GM19025 (cell line): ENCODE results near the gene PLD6.
"Not testable (repeated sequence)": the region's sequence is repeated elsewhere in the genome, so short reads cannot be mapped to it uniquely, and the experiment has no call there.

Experiments used
- ATAC-seq: cut with Tn5 transposase; IDR thresholded peaks from one replicate; pipeline ENCODE4 v1.9.1; 2021; ENCODE audit warnings: mild to moderate bottlenecking, low read depth, moderate library complexity; ENCODE audit not compliant: unreplicated experiment

Gene PLD6

DNA sequence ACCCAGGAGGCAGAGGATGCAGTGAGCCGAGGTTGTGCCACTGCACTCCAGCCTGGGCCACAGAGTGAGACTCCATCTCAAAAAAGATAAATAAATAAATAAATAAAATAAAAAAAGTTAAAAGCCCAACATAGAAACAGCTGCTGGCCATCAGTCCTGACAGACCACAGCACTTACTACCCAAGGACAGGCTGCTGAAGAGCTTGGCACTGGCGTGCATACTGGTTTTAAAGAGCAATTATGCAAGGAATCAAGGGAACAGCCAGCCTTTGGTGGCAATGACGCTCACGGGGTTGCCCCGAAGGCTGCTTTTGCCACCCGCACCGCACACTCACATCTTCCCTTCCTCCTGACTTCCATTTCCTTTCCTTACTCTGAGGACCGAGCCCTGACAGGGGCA lies 4.2 kb downstream of the PLD6 start:
- ATAC-seq, result no peak

DNA sequence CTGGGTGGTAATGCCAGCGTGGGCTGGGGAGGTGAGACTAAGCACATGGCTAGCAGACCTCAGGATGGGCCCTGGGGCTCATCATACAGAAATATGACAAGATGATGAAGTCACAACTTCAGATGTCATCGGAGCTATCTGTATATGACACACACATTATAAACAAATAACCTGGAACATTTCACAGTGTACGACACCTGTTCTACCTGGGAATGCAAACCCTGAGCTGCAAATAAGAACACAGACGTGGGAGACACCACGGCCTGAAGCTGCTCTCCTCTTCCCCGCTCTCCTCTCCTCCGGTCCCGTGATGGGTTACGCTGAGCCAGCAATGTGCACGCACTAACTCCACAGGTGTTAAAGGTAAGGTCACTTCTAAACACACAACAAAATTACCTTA lies 4.9 kb downstream of the PLD6 start:
- no peak for ATAC-seq

DNA sequence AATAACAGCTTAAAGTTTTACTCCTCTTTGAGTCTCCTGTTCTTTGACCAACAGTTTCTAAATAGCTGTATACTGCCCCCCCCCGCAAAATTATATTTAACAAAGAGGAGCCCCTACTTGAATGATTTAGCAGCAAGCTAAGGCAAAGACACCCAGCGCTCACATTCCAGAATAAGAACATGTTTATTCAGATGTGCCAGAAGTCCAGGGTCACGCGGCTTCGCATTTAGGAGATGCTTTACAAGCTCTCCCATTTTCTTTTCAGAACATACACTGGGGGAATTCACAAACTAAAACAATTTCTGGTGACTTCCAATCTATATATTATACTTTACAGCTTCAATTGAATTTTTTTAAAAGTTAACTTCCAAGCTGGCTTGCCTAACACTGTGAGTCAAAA lies 5.3 kb downstream of the PLD6 start:
- no peak for ATAC-seq

DNA sequence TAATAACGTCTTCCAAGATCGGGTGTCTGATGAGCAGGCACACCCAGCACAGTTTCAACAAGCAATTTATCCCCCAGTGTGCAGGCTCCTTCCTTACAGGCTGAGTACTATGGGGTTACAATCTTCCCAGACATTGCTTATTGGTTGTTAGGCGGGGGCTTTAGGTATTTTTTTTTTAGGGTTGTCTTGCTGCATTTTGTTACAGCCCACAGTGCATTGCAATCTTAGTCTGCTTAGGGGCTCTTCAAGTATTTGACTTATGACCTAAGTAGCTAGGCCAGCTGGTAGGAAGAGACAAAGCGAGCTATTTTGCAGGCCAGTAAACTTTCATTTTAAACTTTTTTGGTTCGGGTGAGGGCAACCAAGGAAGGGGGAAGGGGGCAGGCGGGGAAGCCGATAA lies 5.8 kb downstream of the PLD6 start:
- no peak for ATAC-seq

DNA sequence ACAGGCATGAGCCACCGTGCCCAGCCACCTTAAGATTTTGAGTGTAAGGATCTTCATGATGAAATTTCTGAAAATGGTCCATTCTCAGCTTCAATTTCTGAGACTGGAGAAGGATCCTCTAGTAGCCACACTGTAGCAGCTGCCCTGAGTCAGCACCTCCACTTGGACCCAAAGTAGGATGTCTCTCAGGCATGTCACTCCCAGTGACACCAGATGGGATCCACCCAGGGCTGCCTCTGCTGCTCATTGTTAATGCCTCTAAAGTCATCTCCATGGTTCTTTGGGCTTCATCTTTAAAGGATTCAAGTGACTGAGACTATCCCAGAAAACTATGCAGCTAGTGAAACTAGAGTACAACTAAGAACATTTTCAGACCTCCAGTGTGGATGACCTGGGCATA lies 7.9 kb downstream of the PLD6 start:
- ATAC-seq, result no peak

DNA sequence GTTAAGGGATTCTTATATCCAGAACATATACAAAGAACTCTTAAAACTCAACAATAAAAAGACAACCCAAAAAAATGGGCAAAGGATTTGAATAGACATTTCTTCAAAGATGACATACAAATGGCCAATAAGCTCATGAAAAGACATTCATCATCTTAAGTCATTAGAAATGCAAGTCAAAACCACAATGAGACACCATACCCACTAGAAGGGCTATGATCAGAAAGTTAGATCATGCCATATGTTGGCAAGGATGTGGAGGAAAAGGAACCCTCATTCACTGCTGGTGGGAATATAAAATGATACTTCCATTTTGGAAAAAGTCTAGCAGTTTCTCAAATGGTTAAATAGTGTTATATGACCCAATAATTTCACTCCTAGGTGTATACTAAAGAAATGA lies 9.4 kb downstream of the PLD6 start:
- ATAC-seq, result no peak

DNA sequence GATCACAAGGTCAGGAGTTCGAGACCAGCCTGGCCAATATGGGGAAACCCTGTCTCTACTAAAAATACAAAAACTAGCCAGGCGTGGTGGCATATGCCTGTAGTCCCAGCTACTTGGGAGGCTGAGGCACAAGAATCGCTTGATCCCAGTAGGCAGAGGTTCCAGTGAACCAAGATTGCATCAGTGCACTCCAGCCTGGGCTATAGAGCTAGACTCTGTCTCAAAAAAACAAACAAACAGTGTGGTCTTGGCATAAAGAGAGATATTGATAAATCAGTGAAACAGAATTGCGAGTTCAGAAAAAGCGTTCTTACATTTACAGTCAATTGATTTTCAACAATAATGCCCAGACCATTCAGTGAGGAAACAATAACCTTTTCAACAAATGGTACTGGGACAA lies 10.7 kb downstream of the PLD6 start:
- not testable (repeated sequence) for ATAC-seq

DNA sequence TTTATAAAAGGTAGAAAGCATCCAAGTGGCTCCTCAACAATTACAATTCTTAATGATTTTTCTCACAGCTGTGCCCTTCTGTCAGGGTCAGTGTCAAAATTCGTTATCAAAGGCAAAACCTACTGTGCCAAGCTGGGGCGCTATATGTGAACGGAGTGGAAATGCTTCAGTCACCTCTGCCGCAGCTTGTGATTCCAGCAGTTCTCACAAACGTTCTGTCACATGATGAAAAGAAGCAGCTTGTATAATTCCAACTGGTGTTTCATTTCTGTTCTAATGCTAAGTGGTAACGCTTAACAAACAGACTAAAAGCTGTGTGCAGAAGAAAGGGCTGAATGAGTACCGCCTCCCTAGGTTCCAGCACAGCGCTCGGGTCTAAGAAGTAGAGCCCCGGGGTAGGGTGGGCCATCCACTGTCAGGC lies 14.2 kb downstream of the PLD6 start:
- ATAC-seq, result no peak

DNA sequence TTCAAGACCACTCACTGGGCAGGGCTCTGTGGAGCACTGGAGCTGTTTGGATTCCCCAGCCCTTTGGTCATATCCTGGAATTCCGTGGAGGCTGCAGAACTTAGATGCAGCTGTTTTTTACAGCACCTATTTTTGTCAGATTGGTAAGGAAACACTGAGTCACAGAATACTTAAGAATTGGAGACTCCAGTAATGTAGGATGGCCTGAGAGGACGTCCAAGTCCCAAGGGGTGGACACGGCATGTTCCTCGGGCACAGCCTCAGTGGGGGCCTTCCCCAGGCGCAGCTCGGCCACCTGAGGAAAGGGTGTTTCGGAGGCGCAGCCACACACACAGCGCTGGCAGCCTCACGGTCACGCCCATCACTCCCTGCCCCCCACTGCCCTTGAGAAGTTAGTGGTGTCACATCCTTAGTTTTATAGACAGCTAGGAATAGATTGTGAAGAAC lies 14.8 kb downstream of the PLD6 start:
- ATAC-seq, result no peak

DNA sequence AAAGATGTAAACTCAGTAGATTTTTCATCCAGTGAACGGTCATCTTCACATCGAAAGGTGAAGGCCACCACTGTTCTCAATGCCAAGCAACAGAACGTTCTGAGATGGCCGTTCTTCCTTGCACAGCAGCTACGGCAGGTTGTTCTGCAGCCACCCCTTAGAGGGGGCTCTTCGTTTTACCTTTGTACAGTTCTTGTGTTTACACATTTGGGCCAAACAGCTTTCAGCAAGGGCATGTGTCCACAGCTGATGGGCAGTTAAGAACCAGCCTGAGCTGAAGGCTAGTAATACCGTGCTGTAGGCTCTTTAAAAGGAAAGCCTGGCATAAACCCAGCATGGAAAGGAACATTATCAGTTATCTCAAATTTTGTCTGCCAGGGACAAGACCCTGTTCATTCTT lies 15.9 kb downstream of the PLD6 start:
- no peak for ATAC-seq

DNA sequence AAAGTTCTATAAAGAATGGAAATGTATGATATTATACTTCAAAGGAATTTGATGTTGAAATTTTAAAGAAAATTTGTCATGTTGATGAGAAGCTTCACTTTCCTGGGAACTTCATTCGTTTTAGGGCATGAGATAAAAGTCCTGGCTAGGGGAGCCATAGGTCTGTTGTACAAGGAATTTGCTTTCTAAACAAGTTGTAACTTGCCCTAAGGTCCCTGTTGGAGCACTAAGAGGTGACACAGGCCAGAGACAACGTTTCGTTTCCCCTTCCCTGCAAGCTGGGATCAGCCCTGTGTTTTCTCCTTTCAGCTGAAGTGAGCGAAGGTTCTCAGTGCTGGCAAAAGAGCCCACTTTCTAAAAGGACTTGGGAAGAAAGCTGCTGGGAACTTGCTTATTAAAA lies 16.6 kb downstream of the PLD6 start:
- no peak for ATAC-seq

DNA sequence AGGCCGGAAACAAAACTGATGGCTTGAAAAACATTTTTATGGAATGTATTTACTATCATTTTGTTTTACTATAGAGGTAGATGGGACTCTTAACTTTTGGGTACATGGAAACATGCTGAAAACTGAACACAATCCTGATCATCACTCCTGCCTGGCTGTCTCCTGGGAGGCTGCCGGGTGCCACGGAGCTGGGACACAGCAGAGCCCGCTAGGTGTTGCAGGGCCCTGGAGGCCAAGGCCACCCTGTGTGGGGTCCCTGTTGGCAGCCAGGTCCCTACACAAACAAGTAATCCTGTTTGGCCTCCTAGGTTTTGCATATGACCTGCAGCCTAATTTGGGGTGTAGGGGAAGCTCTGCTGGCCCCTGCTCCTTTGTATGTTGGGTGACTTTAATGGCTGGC lies 17.5 kb downstream of the PLD6 start:
- ATAC-seq, result no peak

DNA sequence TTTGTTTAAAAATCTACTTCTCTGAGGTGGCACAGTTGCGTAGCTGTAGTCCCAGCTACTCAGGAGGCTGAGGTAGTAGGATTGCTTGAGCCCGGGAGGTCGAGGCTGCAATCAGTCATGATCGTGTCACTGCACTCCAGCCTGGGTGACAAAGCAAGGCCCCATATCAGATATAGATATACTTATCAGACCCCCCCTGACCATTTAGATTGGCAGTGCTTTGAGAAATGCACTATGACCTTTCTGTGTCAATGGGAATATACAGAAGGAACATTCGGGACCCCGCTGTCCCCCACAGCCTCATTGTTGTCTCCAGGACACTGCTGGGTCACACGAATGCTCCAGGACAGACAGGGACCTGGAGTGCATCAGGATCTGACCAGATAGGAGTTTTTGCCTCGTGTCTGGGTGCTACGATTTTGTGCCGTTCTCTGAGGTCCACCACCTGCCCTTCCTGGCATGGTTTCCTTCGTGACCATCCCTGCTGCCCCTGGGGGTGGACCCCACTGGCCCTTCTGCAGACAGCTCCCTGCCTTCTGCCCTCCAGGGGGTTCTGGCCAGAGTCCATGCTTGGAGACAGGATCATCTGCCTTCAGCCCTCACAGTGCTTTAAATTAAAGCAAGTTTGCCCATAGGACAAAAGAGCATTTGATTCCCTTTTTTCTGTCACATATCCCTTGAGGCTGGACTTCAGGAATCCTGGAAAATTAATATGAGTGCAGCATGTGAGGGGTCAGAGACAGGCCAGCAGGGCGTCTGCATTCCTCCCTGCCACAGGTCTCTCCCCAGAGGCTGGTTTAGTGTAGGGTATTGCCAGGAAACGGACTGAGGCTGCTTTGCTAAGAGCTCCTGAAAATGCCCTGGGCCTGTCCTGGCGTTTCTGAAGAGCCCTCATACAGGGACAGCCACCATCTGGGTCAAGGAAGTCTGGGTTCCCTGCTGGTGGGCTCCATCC lies 19.3 kb downstream of the PLD6 start:
- ATAC-seq, result no peak

DNA sequence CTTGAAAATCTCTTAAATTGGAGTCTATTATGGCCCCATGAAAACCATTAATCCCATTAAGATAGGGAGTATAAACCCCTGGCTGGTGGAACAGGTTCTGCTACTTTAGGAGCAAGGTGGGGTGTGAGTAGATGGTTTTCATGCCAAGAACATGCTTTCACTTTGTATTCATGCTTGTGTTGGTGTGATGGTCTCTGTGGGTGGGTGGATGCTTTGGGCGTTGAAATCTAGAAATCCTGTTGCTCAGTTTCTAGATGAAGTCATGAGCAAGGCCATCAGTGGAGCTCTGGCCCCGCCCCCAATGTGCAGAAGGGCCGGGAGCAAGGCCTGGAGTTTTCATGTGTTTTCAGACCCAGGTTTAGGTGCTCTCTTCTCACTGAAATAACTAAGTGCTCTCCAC lies 20.1 kb downstream of the PLD6 start:
- no peak for ATAC-seq

DNA sequence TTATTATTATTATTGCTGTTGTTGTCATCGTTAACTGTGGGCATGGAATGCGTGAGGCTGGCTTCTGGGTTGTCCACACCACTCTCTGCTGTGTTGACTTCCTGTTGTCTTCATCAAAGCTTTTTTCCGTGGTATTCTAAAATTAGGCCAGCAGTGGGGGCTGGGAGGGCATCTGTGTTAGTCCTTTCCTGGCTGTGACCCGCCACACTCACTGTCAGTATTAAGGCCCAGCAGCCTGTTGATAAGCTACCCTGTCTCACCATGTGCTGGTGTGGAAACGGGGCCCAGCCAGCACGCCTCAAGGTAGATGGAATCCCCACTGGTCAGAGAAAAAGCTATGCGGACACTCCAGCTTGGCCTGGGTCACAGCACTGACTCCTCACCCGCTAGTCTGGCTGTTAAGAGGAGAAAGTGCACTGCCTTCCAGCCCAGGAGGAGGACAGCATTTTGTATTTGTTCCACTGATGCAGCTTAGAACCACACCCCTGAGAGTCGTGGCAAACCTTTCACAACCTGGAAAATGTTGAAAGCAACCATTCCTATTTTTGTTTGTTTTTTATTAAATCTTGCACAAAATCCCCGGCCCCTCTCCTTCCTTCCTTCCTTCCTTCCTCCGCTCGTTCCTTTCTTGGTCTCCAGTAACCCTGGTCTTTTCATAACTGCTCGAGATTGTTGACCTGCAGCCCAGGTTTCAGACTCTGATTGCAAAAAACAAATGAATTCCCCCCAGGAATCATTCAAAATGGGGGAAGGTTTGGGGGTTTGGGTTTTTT lies 21.0 kb downstream of the PLD6 start:
- ATAC-seq, result not testable (repeated sequence)

DNA sequence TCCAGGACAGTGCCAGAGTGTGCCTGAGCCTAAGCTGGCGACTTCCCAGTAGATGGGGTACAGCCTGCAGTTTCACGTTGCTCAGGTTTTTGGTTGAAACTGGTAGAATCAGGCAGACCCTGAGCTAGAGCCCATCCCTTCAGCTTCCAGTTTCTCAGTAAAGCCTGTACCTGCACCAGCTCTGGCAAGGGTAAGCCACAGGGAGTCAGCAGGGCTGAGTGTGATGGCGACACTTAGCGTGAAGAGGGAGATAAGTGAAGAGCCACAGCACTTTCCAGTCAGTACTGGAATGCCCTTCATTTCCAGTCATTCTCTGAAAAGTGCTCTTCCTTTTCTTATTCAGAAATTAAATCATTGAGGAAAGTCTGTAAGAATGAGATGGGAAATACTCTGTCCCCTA lies 22.4 kb downstream of the PLD6 start:
- ATAC-seq, result no peak

DNA sequence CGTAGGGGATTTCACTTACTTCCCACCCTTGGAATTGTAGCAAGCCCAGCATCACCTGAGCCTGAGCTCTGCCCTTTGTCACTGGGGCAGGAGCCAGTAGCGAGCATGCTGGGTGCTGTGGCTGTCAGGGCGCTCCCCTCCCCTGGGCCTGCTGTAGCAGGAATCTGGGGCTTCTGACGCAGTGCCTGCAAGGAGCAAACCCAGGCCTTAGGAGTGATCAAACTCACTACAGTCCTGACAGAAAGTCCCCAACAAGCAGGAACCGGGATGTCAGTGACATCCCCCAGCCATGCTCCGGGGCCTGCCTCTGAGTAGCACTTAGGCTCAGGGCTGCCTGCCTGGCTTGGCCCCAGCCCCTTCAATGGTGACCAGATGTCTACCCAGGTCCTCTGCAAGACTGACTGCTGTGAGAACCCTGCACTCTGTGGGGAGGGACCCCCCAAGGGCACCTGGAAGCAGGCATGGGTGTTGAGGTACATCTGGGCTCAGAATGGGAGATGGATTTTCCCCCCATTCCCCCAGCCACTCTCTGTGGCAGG lies 23.5 kb downstream of the PLD6 start:
- ATAC-seq, result no peak

DNA sequence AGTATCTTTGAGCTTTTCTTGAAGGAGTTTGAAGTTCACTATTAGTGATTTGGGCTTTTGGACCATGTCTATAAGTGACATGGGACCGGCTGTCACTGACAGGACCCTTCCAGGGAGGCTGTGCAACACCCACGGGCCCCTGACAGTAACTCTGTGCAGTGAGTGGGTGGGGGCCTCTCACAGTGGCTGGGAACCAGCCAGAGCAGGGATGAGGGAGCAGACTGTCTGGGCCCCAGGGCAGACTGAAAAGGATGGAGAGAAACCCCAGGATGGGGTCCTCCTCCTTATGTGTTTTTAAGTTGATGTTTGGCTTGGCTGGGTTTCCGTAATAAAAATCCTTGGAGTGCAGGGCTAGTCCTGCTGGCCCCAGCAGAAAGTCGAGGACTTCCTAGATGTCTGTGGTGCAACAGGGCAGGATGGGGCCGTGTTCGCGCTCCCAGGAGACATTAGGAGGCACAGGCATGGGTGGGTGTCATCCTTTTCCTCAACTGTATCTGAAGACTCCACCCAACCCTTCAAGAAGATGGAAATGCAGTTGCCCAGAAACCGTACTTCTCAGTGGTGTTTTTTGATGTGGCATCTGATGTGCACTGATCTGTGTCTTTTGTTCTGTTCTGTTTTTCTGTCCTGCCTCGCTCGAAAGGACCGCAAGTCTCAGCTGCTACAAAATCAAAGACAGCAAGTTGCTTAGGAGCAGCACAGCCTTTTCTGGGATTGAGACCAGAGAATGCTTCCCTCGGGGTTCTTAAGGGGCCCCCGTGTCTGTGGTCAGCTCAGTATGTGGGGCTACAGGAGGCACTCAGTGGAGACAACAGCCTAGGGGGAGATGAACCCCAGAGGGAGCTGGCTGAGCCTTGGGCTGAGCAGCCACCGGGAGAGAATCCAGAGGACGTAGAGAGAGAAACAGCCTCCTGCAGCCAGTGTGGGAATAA lies 24.2 kb downstream of the PLD6 start:
- no peak for ATAC-seq

DNA sequence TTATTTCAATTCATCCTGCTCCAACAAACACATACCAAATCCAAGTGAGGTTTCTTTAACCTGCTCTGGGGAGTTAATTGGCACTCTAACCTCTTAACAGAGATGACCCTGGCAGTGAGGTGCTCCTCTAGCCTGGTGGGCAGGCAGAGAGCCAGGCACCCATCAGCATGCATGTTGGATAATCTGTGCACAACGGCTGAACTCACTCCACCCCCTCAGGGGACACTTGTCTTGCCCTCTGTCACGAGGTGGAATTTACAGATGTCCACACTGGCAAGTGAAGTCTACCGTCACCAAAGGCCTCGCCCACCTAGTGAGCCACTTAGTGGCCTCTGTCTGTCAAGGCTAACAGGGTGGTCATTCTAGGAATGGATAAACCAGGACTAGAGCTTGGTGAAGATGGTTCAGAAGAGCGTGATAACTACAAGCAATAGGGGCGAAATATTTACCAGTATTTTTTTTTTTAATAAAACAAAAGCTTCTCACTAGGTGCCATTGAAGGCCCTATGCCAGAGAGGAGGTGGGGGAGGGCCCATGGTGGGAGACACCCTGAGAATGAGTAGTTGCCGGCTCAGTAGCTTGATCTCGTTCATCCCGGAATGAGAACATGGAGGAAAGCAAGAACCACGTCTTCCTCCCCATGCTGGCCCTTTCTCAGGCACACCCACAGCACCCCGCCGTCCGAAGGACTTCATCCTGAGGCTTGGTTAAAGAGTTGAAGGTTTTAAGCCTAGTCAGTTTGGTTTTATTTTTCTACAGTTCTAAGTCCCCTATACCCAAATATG lies 25.2 kb downstream of the PLD6 start:
- ATAC-seq, result no peak
